Hematopoietic multipotent progenitor cell treated with erythropoietin and hydrocortisone succinate and interleukin-3 and kit ligand, for 17 days (in vitro differentiated cells): Measurements from ENCODE around the gene PTPN5.
"Not testable (repeated sequence)": the region's sequence is repeated elsewhere in the genome, so short reads cannot be mapped to it uniquely, and the experiment has no call there.

Experiments
- DNase-seq: peaks from one replicate; pipeline ENCODE4 v3.0.0-alpha.2; 2015; ENCODE audit warnings: low spot score

Gene PTPN5

GRCh38 chr11:18709414-18709813 lies 82.2 kb downstream of the PTPN5 start:
- DNase-seq = no peak

GRCh38 chr11:18707811-18708340 lies 83.7 kb downstream of the PTPN5 start:
- DNase-seq = no peak

- DNase-seq = no peak
These were observed 85.0 kb downstream of the PTPN5 start for GRCh38 chr11:18706330-18707243.

- DNase-seq = no peak
These were observed 85.8 kb downstream of the PTPN5 start for GRCh38 chr11:18705651-18706281.

GRCh38 chr11:18704698-18705097 lies 86.9 kb downstream of the PTPN5 start:
- DNase-seq = no peak

GRCh38 chr11:18704045-18704645 lies 87.5 kb downstream of the PTPN5 start:
- DNase-seq = no peak

GRCh38 chr11:18703001-18703763 lies 88.4 kb downstream of the PTPN5 start:
- no peak for DNase-seq

GRCh38 chr11:18701614-18702216 lies 89.9 kb downstream of the PTPN5 start:
- DNase-seq = no peak

GRCh38 chr11:18700872-18701271 lies 90.7 kb downstream of the PTPN5 start:
- no peak for DNase-seq

GRCh38 chr11:18700375-18700774 lies 91.2 kb downstream of the PTPN5 start:
- no peak for DNase-seq

GRCh38 chr11:18699848-18700261 lies 91.7 kb downstream of the PTPN5 start:
- DNase-seq = no peak

- DNase-seq = no peak
These were observed 92.4 kb downstream of the PTPN5 start for GRCh38 chr11:18699269-18699596.

- DNase-seq = peak; percentile 71
These were observed 93.0 kb downstream of the PTPN5 start, which contains the start of gene TMEM86A for GRCh38 chr11:18698341-18699268. TSS of gene TMEM86A (plus strand) at chr11:18698779. CDS start at chr11:18698887, 108 bp downstream.

GRCh38 chr11:18697576-18697975 lies 94.0 kb downstream of the PTPN5 start:
- no peak for DNase-seq

GRCh38 chr11:18696638-18697225 lies 94.9 kb downstream of the PTPN5 start:
- DNase-seq = no peak

- DNase-seq = no peak
These were observed 98.4 kb downstream of the PTPN5 start for GRCh38 chr11:18692941-18693760.

GRCh38 chr11:18691467-18692140 lies 100.0 kb downstream of the PTPN5 start:
- DNase-seq = not testable (repeated sequence)

- DNase-seq = no peak
These were observed 107.3 kb downstream of the PTPN5 start for GRCh38 chr11:18684267-18684666.

GRCh38 chr11:18682466-18682865 lies 109.1 kb downstream of the PTPN5 start:
- no peak for DNase-seq
